Neural progenitor cell (in vitro differentiated cells): ENCODE results near the gene KRT79. TPM values are rescaled to one million over a fixed set of nuclear protein-coding genes. Genes with fewer than 3 reads are reported as not detected.

ENCODE experiments used
- DNase-seq: peaks from one replicate; pipeline ENCODE4 v3.0.0-alpha.2; 2016; ENCODE audit warnings: low spot score
- H2AFZ ChIP-seq: fragments of 200-600 bp; sonication (generic); replicated peaks from 2 replicates; pipeline ENCODE4 v1.6.1; 2016; ENCODE audit warnings: antibody characterized with exemption
- H3F3A ChIP-seq: fragments of 200-600 bp; sonication (generic); 2 replicates; pipeline ENCODE4 v1.6.1; 2016; ENCODE audit warnings: antibody characterized with exemption, low read depth
- H3K27ac ChIP-seq: fragments of 200-600 bp; sonication (generic); 2 replicates; pipeline ENCODE4 v1.5.1; 2016; ENCODE audit warnings: mild to moderate bottlenecking
- H3K27me3 ChIP-seq: fragments of 200-600 bp; sonication (generic); 2 replicates; pipeline ENCODE4 v1.6.1; 2016; ENCODE audit warnings: mild to moderate bottlenecking, moderate library complexity
- H3K36me3 ChIP-seq: fragments of 200-600 bp; sonication (generic); 2 replicates; pipeline ENCODE4 v1.5.1; 2016
- H3K4me1 ChIP-seq: fragments of 200-600 bp; sonication (generic); 2 replicates; pipeline ENCODE4 v1.6.1; 2016; ENCODE audit warnings: mixed run types
- H3K4me2 ChIP-seq: fragments of 200-600 bp; sonication (generic); 2 replicates; pipeline ENCODE4 v1.6.1; 2016
- H3K4me3 ChIP-seq: fragments of 200-600 bp; sonication (generic); 2 replicates; pipeline ENCODE4 v1.5.1; 2016
- H3K79me2 ChIP-seq: fragments of 200-600 bp; sonication (generic); 2 replicates; pipeline ENCODE4 v1.6.1; 2016; ENCODE audit warnings: low read depth
- H3K9ac ChIP-seq: fragments of 200-600 bp; sonication (generic); 2 replicates; pipeline ENCODE4 v1.6.1; 2016
- H3K9me3 ChIP-seq: fragments of 200-600 bp; sonication (generic); 2 replicates; pipeline ENCODE4 v1.5.1; 2016; ENCODE audit warnings: low read depth
- H4K20me1 ChIP-seq: fragments of 200-600 bp; sonication (generic); 2 replicates; pipeline ENCODE4 v1.6.1; 2016; ENCODE audit warnings: low read depth
- H3K27ac Mint-ChIP-seq: 3 replicates; pipeline ENCODE4 v1.8.0; 2021; ENCODE audit warnings: mixed read lengths
- H3K27me3 Mint-ChIP-seq: 2 replicates; pipeline ENCODE4 v1.8.0; 2022; ENCODE audit warnings: low read depth, mild to moderate bottlenecking, inconsistent platforms, moderate library complexity, mixed read lengths; ENCODE audit not compliant: insufficient read depth
- H3K36me3 Mint-ChIP-seq: 3 replicates; pipeline ENCODE4 v1.8.0; 2021; ENCODE audit warnings: mixed read lengths
- H3K4me1 Mint-ChIP-seq: 3 replicates; pipeline ENCODE4 v1.8.0; 2021; ENCODE audit warnings: mixed read lengths
- H3K4me3 Mint-ChIP-seq: 3 replicates; pipeline ENCODE4 v1.8.0; 2021; ENCODE audit warnings: mild to moderate bottlenecking, moderate library complexity, mixed read lengths
- H3K9me3 Mint-ChIP-seq: 3 replicates; pipeline ENCODE4 v1.8.0; 2020; ENCODE audit warnings: mixed read lengths
- CTCF ChIP-seq: fragments of 200-600 bp; sonication (generic); IDR thresholded peaks from 2 replicates; pipeline ENCODE4 v1.5.1; 2017; ENCODE audit warnings: antibody characterized with exemption, mild to moderate bottlenecking
- EZH2 ChIP-seq: fragments of 200-600 bp; sonication (generic); IDR thresholded peaks from 2 replicates; pipeline ENCODE4 v1.6.1; 2017; ENCODE audit warnings: antibody characterized with exemption, mild to moderate bottlenecking, moderate library complexity
- EZH2phosphoT487 ChIP-seq: fragments of 200-600 bp; sonication (generic); IDR thresholded peaks from 2 replicates; pipeline ENCODE4 v1.6.1; 2017; ENCODE audit warnings: antibody characterized with exemption
- total RNA-seq: library from RNA; depleted of rRNA; stranded (reverse); fragments of >200 nt; gene quantifications from 2 replicates; pipeline ENCODE4 v1.2.3, GENCODE V29; 2015; ENCODE audit warnings: low replicate concordance

The KRT79 gene
- total RNA-seq, 1 donor from 2014 or later: not detected

- Histone ChIP-seq H3K27ac (no peak overlapping the region), H3K36me3 (no peaks in the 10 kb centered on the region), H3K4me1 (no peaks in the 10 kb centered on the region), H3K79me2 (no peaks in the 10 kb centered on the region), H3F3A (no peaks in the 10 kb centered on the region), H3K27me3 (peaks cover 4% of the 10 kb centered on the region), H3K9me3 (no peaks in the 10 kb centered on the region), H3K4me2 (no peak overlapping the region), H3K4me3 (no peak overlapping the region), H3K9ac (no peak overlapping the region), H4K20me1 (no peaks in the 10 kb centered on the region), H2AFZ (no peak overlapping the region)
- Mint-ChIP-seq H3K4me1 (no peaks in the 10 kb centered on the region), H3K4me3 (no peak overlapping the region), H3K27me3 (no peaks in the 10 kb centered on the region), H3K9me3 (no peaks in the 10 kb centered on the region), H3K36me3 (no peaks in the 10 kb centered on the region), H3K27ac (no peak overlapping the region)
- TF ChIP-seq CTCF: no peak
- no peak for TF ChIP-seq EZH2phosphoT487
- TF ChIP-seq EZH2: no peak
- DNase-seq: no peak
Measured at GRCh38 chr12:52782502-52782901, 51.6 kb downstream of the KRT79 start.

GRCh38 chr12:52781399-52782082 lies 52.6 kb downstream of the KRT79 start:
- Mint-ChIP-seq H3K27ac (no peak overlapping the region), H3K36me3 (no peaks in the 10 kb centered on the region), H3K4me3 (no peak overlapping the region), H3K27me3 (no peaks in the 10 kb centered on the region), H3K9me3 (no peaks in the 10 kb centered on the region), H3K4me1 (no peaks in the 10 kb centered on the region)
- Histone ChIP-seq H3F3A (no peaks in the 10 kb centered on the region), H4K20me1 (no peaks in the 10 kb centered on the region), H3K27ac (no peak overlapping the region), H3K4me1 (no peaks in the 10 kb centered on the region), H3K9ac (no peak overlapping the region), H3K79me2 (no peaks in the 10 kb centered on the region), H3K4me2 (no peak overlapping the region), H3K9me3 (no peaks in the 10 kb centered on the region), H3K36me3 (no peaks in the 10 kb centered on the region), H3K4me3 (no peak overlapping the region), H3K27me3 (peaks cover 4% of the 10 kb centered on the region), H2AFZ (no peak overlapping the region)
- no peak for DNase-seq
- TF ChIP-seq CTCF (no peak), EZH2 (no peak), EZH2phosphoT487 (no peak)

- no peak overlapping the region for H3K4me3 Mint-ChIP-seq
- no peak overlapping the region for H3K4me2 ChIP-seq
- H3K9me3 Mint-ChIP-seq: no peaks in the 10 kb centered on the region
- no peaks in the 10 kb centered on the region for H3K9me3 ChIP-seq
- H3K4me1 Mint-ChIP-seq: no peaks in the 10 kb centered on the region
- H3K27me3 Mint-ChIP-seq: no peaks in the 10 kb centered on the region
- no peak for TF ChIP-seq CTCF
- no peak for TF ChIP-seq EZH2phosphoT487
- no peak for TF ChIP-seq EZH2
- H3K4me1 ChIP-seq: no peaks in the 10 kb centered on the region
- no peak for DNase-seq
- no peak overlapping the region for H3K27ac ChIP-seq
- peaks cover 4% of the 10 kb centered on the region for H3K27me3 ChIP-seq
- no peaks in the 10 kb centered on the region for H3K36me3 ChIP-seq
- no peak overlapping the region for H3K27ac Mint-ChIP-seq
- no peaks in the 10 kb centered on the region for H4K20me1 ChIP-seq
- no peak overlapping the region for H3K9ac ChIP-seq
- no peaks in the 10 kb centered on the region for H3F3A ChIP-seq
- no peak overlapping the region for H2AFZ ChIP-seq
- H3K36me3 Mint-ChIP-seq: no peaks in the 10 kb centered on the region
- no peak overlapping the region for H3K4me3 ChIP-seq
- H3K79me2 ChIP-seq: no peaks in the 10 kb centered on the region
Measured at GRCh38 chr12:52779914-52780313, 54.2 kb downstream of the KRT79 start.
